MCF 10A (cell line): ENCODE measurements around the gene PCLAF. TPM values are rescaled to one million over a fixed set of nuclear protein-coding genes. Genes with fewer than 3 reads are reported as not detected.
"Not testable (repeated sequence)": the region's sequence is repeated elsewhere in the genome, so short reads cannot be mapped to it uniquely, and the experiment has no call there.

Experiments used
- BruUV-seq: library from RNA; stranded (reverse); fragments of 400-500 nt; replicated peaks from 2 replicates; lab custom pipeline; 2021; lab: Mats Ljungman, UMichigan
- CTCF ChIA-PET: fragments of 300-600 bp; sonication (Branson Sonifier 250); formaldehyde crosslinking; extraction: SDS; loops from one replicate; lab custom pipeline; 2021; ENCODE audit warnings: antibody characterized with exemption, inconsistent platforms; lab: Yijun Ruan, JAX
- POLR2A ChIA-PET: fragments of 300-600, 350-650 bp; sonication (Branson Sonifier 250); formaldehyde crosslinking; extraction: SDS; loops from one replicate; lab custom pipeline; 2020; ENCODE audit warnings: antibody characterized with exemption, inconsistent platforms; lab: Yijun Ruan, JAX
- DNase-seq: peaks from one replicate; pipeline ENCODE4 v3.0.0-alpha.2; 2018; ENCODE audit not compliant: unreplicated experiment
- H3K27ac Mint-ChIP-seq: one replicate; pipeline ENCODE4 v1.8.0; 2022; ENCODE audit warnings: mild to moderate bottlenecking, low read depth, mixed read lengths; ENCODE audit not compliant: unreplicated experiment
- H3K27me3 Mint-ChIP-seq: one replicate; pipeline ENCODE4 v1.8.0; 2022; ENCODE audit warnings: mixed read lengths; ENCODE audit not compliant: insufficient read depth, unreplicated experiment
- H3K36me3 Mint-ChIP-seq: one replicate; pipeline ENCODE4 v1.8.0; 2022; ENCODE audit warnings: mild to moderate bottlenecking, moderate library complexity, mixed read lengths; ENCODE audit not compliant: insufficient read depth, unreplicated experiment
- H3K4me1 Mint-ChIP-seq: one replicate; pipeline ENCODE4 v1.8.0; 2022; ENCODE audit warnings: mixed read lengths; ENCODE audit not compliant: insufficient read depth, unreplicated experiment
- H3K4me3 Mint-ChIP-seq: one replicate; pipeline ENCODE4 v1.8.0; 2022; ENCODE audit warnings: mild to moderate bottlenecking, moderate library complexity, mixed read lengths; ENCODE audit not compliant: unreplicated experiment
- H3K9me3 Mint-ChIP-seq: one replicate; pipeline ENCODE4 v1.8.0; 2022; ENCODE audit warnings: mixed read lengths; ENCODE audit not compliant: unreplicated experiment
- intact Hi-C: fragments of 100-400 bp; cut with micrococcal nuclease; formaldehyde crosslinking; loops from 2 replicates; pipeline ENCODE4 v1.14.1; 2022
- total RNA-seq: library from RNA; stranded (reverse); gene quantifications from 2 replicates; pipeline ENCODE4 v1.2.3, GENCODE V29; 2022
- TF ChIP-seq, protein P1 (sequence below): fragments of 200-600 bp; IDR thresholded peaks from one replicate; pipeline ENCODE4 v1.8.0; 2022; ENCODE audit warnings: antibody characterized with exemption, mild to moderate bottlenecking; ENCODE audit not compliant: unreplicated experiment

PCLAF gene
- total RNA-seq, 1 experiment from 2014 or later: 22.2 TPM

DNA sequence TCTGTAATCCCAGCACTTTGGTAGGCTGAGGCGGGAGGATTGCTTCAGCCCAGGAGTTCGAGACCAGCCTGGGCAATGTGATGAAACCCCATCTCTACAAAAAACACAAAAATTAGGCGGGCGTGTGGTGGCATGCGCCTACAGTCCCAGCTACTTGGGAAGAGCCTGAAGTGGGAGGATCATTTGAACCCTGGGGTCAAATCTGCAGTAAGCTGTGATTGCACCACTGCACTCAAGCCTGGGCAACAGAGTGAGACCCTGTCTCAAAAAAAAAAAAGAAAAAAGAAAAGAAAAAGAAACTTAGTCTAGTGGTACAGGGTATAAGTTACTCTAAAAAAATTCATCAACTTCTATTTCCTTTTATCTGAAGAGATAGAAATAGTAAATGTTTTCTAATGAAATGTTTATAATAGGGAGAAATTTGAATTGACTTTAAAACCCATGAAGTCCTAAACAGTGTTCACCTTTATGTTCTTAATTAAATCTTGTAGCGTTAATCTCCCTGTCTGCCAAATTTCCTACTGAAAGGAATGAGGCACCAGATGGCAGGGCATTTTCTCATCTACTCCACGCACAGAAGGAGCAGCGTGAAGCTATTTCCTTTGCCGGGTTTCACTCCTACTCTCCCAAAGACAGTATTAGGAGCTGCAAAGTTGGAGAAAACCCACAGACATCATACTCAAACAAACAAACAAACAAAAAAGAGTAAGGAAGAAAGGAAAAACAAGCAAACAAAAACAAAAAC is 1.9 kb downstream of the PCLAF start:
- Mint-ChIP-seq H3K36me3 (peaks cover 7% of the 10 kb centered on the region), H3K27me3 (no peaks in the 10 kb centered on the region), H3K4me3 (peak overlapping the region; percentile 77), H3K27ac (peak overlapping the region; percentile 35), H3K4me1 (peaks cover 13% of the 10 kb centered on the region), H3K9me3 (no peaks in the 10 kb centered on the region)
- CTCF ChIA-PET: interaction anchor here (0.6 kb wide), 2 partner anchors 142 to 157 kb away, joined by 3 read pairs; no protein-coding TSS in a partner anchor
- DNase-seq: peak; percentile 18
- intact Hi-C loops: no loop called here
- BruUV-seq: no TSS peak
- POLR2A ChIA-PET: interaction anchor here (0.7 to 1.0 kb wide), 4 partner anchors 9 to 218 kb away, joined by 3 to 5 read pairs (median 4); partner anchors contain the start of genes CSNK1G1, PPIB and TRIP4
- TF ChIP-seq, protein P1, sequence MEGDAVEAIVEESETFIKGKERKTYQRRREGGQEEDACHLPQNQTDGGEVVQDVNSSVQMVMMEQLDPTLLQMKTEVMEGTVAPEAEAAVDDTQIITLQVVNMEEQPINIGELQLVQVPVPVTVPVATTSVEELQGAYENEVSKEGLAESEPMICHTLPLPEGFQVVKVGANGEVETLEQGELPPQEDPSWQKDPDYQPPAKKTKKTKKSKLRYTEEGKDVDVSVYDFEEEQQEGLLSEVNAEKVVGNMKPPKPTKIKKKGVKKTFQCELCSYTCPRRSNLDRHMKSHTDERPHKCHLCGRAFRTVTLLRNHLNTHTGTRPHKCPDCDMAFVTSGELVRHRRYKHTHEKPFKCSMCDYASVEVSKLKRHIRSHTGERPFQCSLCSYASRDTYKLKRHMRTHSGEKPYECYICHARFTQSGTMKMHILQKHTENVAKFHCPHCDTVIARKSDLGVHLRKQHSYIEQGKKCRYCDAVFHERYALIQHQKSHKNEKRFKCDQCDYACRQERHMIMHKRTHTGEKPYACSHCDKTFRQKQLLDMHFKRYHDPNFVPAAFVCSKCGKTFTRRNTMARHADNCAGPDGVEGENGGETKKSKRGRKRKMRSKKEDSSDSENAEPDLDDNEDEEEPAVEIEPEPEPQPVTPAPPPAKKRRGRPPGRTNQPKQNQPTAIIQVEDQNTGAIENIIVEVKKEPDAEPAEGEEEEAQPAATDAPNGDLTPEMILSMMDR: no peak

DNA sequence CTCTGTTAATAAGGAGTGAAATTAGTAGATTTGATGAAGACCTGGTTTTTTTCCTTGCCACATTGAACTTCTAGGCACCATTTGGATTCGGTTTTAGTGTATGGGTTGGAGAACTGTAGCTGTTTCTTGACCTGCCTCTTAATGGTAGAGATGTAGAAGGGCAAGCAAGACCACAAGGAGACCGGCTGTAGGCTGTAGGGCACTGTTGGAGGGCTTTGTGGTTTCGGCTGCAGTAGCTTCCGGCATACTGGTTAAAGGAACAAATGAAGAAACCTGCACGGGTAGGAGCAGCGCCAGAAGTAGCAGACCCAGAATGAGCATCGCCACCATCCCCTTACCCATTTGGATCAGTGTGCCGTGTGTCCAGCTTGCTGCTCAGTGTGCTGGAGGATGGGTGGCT is 7.9 kb downstream of the PCLAF start:
- no peak for DNase-seq
- H3K36me3 Mint-ChIP-seq: peaks cover 15% of the 10 kb centered on the region
- no peaks in the 10 kb centered on the region for H3K27me3 Mint-ChIP-seq
- no peak overlapping the region for H3K27ac Mint-ChIP-seq
- TF ChIP-seq, protein P1: no peak
- no peak overlapping the region for H3K4me3 Mint-ChIP-seq
- BruUV-seq: no TSS peak
- intact Hi-C loops: no loop called here
- no peaks in the 10 kb centered on the region for H3K9me3 Mint-ChIP-seq
- CTCF ChIA-PET: interaction anchor here (0.7 to 0.9 kb wide), 2 partner anchors 25 to 59 kb away, joined by 3 to 7 read pairs; no protein-coding TSS in a partner anchor
- POLR2A ChIA-PET: interaction anchor here (1.1 kb wide), 1 partner anchor 11 kb away, joined by 3 read pairs; no protein-coding TSS in a partner anchor
- no peaks in the 10 kb centered on the region for H3K4me1 Mint-ChIP-seq

DNA sequence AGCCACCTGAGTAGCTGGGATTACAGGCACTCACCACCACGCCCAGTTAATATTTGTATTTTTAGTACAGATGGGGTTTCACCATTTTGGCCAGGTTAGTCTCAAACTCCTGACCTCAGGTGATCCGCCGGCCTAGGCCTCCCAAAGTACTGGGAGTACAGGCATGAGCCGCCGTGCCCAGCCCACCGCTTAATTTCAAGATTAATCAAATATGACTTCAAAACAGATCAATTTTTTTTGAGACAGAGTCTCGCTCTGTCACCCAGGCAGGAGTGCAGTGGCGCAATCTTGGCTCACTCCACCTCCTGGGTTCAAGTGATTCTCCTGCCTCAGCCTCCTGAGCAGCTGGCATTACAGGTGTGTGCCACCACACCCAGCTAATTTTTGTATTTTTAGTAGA is 9.9 kb downstream of the PCLAF start:
- H3K9me3 Mint-ChIP-seq, intact Hi-C loops, H3K27me3 Mint-ChIP-seq, H3K4me1 Mint-ChIP-seq, H3K27ac Mint-ChIP-seq, CTCF ChIA-PET, H3K4me3 Mint-ChIP-seq, DNase-seq, BruUV-seq: not testable (repeated sequence)
- H3K36me3 Mint-ChIP-seq: peaks cover 15% of the 10 kb centered on the region
- POLR2A ChIA-PET: interaction anchor here (2.9 kb wide), 1 partner anchor 15 kb away, joined by 14 read pairs; the partner anchor contains the start of gene CSNK1G1

DNA sequence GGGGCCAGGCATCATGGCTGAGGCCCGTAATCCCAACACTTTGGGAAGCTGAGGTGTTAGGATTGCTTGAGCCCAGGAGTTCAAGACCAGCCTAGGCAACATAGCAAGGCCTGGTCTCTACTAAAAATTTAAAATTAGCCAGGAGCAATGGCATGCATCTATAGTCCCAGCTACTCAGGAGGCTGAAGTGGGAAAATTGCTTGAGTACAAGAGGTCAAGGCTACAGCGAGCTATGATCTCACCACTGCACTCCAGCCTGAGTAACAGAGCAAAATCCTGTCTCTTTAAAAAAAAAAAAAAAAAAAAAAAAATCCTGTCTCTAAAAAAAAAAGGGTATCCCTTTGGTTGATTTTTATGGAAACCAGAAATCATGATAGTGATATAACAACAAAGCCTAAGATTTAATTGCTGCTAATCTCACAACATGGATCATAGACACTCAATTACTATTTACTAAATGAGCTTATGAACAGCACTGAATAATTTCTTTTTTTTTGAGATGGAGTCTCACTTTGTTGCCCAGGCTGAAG is 12.1 kb downstream of the PCLAF start:
- no peaks in the 10 kb centered on the region for H3K27me3 Mint-ChIP-seq
- ChIA-PET CTCF (interaction anchor here (0.6 to 1.1 kb wide), 2 partner anchors 10 to 663 kb away, joined by 3 to 5 read pairs; no protein-coding TSS in a partner anchor), POLR2A (interaction anchor here (0.6 to 2.9 kb wide), 4 partner anchors 13 to 109 kb away, joined by 3 to 14 read pairs (median 3); partner anchors contain the start of gene CSNK1G1)
- H3K4me3 Mint-ChIP-seq: no peak overlapping the region
- peaks cover 8% of the 10 kb centered on the region for H3K36me3 Mint-ChIP-seq
- intact Hi-C loops: no loop called here
- no peaks in the 10 kb centered on the region for H3K4me1 Mint-ChIP-seq
- no peak overlapping the region for H3K27ac Mint-ChIP-seq
- no peak for DNase-seq
- TF ChIP-seq, protein P1: no peak
- BruUV-seq: no TSS peak
- H3K9me3 Mint-ChIP-seq: no peaks in the 10 kb centered on the region
